ENCODE data around the gene KCNC1. TPM values are rescaled to one million over a fixed set of nuclear protein-coding genes. Genes with fewer than 3 reads are reported as not detected.
A peak's percentile ranks its signal among the peaks of the same experiment; 100 is the strongest.

KCNC1 gene
- total and polyA plus RNA-seq, 7 donors: 0.01 to 1.1 (median 0.13) TPM

GRCh38 chr11:17775507-17776211 is 41.1 kb downstream of the KCNC1 start:
- 89 to 91% (median 90%) methylated on average over 18 of the region's 18 CpGs for WGBS, 3 donors
- Histone ChIP-seq H3K4me3 (no peak overlapping the region), H3K27ac (no peak overlapping the region), H3K4me1 (no peaks in the 10 kb centered on the region), H3K27me3 (ENCODE audit: insufficient read depth in 3 of 3, low read length in 2 of 3) (no peaks in the 10 kb centered on the region), H3K36me3 (ENCODE audit: insufficient read depth in 1 of 2, low read depth in 1 of 2) (no peaks in the 10 kb centered on the region), H3K9me3 (no peaks in the 10 kb centered on the region)
- DNase-seq (peak in 1 of 2 donors; percentile 48), ATAC-seq (no peak)
- TF ChIP-seq CTCF (IDR thresholded peaks at IDR 0.05): no peak
- intact Hi-C loops (cut with DNase I): no loop called here

- DNase-seq (peak in 1 of 2 donors; percentile 19), ATAC-seq (no peak)
- WGBS, 3 donors: 69 to 77% (median 72%) methylated on average over 15 of the region's 15 CpGs
- Histone ChIP-seq H3K4me1 (no peaks in the 10 kb centered on the region), H3K9me3 (no peaks in the 10 kb centered on the region), H3K36me3 (ENCODE audit: insufficient read depth in 1 of 2, low read depth in 1 of 2) (no peaks in the 10 kb centered on the region), H3K27me3 (ENCODE audit: insufficient read depth in 3 of 3, low read length in 2 of 3) (no peaks in the 10 kb centered on the region), H3K27ac (no peak overlapping the region), H3K4me3 (no peak overlapping the region)
- TF ChIP-seq CTCF (IDR thresholded peaks at IDR 0.05): no peak
- intact Hi-C loops (cut with DNase I): no loop called here
These were observed 41.8 kb downstream of the KCNC1 start for GRCh38 chr11:17776212-17776875.

DNA sequence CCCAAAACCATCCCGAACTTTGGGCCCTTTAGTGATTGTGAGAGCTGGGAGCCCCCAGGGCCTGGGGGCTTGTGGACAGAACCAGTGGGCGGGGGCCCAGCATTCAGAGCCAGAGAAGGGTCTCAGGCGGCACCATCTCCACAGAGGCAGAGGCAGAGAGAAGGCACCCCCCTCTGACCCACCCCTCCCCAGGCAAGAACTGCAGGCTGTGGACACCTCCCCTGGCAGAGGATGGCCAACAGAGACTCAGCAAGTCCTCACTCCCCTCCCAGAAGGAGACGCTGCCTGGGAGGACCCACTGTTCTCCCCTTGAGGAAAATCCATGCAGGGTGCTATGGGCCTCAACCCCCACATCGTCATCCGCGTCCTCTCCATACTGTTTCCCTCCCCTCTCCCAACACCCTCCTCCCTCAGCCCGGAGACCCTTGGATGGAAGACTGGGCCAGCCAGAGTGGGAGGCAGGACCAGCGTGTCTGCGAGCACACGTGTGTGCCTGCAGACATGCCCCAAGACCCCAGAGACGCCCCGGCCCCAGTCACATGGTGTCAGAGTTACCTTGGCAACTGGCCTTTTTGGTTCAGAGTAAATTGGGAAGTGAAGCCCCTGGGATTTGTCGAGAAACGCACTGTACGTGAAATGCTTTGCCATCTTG is 42.6 kb downstream of the KCNC1 start:
- Histone ChIP-seq H3K27me3 (ENCODE audit: insufficient read depth in 3 of 3, low read length in 2 of 3) (no peaks in the 10 kb centered on the region), H3K4me3 (no peak overlapping the region), H3K27ac (no peak overlapping the region), H3K36me3 (ENCODE audit: insufficient read depth in 1 of 2, low read depth in 1 of 2) (no peaks in the 10 kb centered on the region), H3K4me1 (no peaks in the 10 kb centered on the region), H3K9me3 (no peaks in the 10 kb centered on the region)
- no peak for TF ChIP-seq CTCF (IDR thresholded peaks at IDR 0.05)
- 86 to 90% (median 88%) methylated on average over 16 of the region's 16 CpGs for WGBS, 3 donors
- DNase-seq (peak in 1 of 2 donors; percentile 25), ATAC-seq (no peak)
- intact Hi-C loops (cut with DNase I): no loop called here

GRCh38 chr11:17777738-17778091 is 43.1 kb downstream of the KCNC1 start:
- no peak for ATAC-seq
- no peak for DNase-seq
- Histone ChIP-seq H3K36me3 (ENCODE audit: insufficient read depth in 1 of 2, low read depth in 1 of 2) (no peaks in the 10 kb centered on the region), H3K27ac (no peak overlapping the region), H3K27me3 (ENCODE audit: insufficient read depth in 3 of 3, low read length in 2 of 3) (no peaks in the 10 kb centered on the region), H3K4me3 (no peak overlapping the region), H3K4me1 (no peaks in the 10 kb centered on the region), H3K9me3 (no peaks in the 10 kb centered on the region)
- intact Hi-C loops (cut with DNase I): no loop called here
- whole genome bisulfite sequencing, 3 donors: 85 to 94% (median 90%) methylated on average over 13 of the region's 13 CpGs
- TF ChIP-seq CTCF (IDR thresholded peaks at IDR 0.05): no peak
